Subcutaneous abdominal adipose tissue (tissue), 5 donors: ENCODE data around the gene QDPR.

Experiments used
- H3K27ac ChIP-seq: one replicate; pipeline ENCODE4 v1.7.0; 2013; ENCODE audit warnings: low read depth, mild to moderate bottlenecking, inconsistent platforms, low read length, moderate library complexity
- H3K27me3 ChIP-seq, 5 donors: one replicate each; pipeline ENCODE4 v1.7.0; 2013; ENCODE audit warnings: low read length in 5 of 5, inconsistent platforms in 1 of 5; ENCODE audit not compliant: control insufficient read depth in 5 of 5, insufficient read depth in 4 of 5
- H3K36me3 ChIP-seq, 5 donors: one replicate each; pipeline ENCODE4 v1.7.0; 2013; ENCODE audit warnings: low read length in 5 of 5; ENCODE audit not compliant: control insufficient read depth in 5 of 5, insufficient read depth in 5 of 5
- H3K4me1 ChIP-seq, 5 donors: one replicate each; pipeline ENCODE4 v1.7.0; 2013; ENCODE audit warnings: low read length in 5 of 5, mild to moderate bottlenecking in 3 of 5, moderate library complexity in 1 of 5; ENCODE audit not compliant: control insufficient read depth in 5 of 5, insufficient read depth in 5 of 5
- H3K4me3 ChIP-seq, 5 donors: one replicate each; pipeline ENCODE4 v1.7.0; 2013; ENCODE audit warnings: low read length in 5 of 5, low read depth in 1 of 5
- H3K9ac ChIP-seq, 5 donors: one replicate each; pipeline ENCODE4 v1.7.0; 2013; ENCODE audit warnings: low read length in 5 of 5, mild to moderate bottlenecking in 4 of 5, moderate library complexity in 3 of 5
- H3K9me3 ChIP-seq, 5 donors: one replicate each; pipeline ENCODE4 v1.7.0; 2013; ENCODE audit warnings: low read length in 5 of 5; ENCODE audit not compliant: control insufficient read depth in 5 of 5
- donor health status: healthy.
- donor health status: healthy.
- donor health status: healthy.
- donor health status: healthy.
- donor health status: healthy.

QDPR gene

DNA sequence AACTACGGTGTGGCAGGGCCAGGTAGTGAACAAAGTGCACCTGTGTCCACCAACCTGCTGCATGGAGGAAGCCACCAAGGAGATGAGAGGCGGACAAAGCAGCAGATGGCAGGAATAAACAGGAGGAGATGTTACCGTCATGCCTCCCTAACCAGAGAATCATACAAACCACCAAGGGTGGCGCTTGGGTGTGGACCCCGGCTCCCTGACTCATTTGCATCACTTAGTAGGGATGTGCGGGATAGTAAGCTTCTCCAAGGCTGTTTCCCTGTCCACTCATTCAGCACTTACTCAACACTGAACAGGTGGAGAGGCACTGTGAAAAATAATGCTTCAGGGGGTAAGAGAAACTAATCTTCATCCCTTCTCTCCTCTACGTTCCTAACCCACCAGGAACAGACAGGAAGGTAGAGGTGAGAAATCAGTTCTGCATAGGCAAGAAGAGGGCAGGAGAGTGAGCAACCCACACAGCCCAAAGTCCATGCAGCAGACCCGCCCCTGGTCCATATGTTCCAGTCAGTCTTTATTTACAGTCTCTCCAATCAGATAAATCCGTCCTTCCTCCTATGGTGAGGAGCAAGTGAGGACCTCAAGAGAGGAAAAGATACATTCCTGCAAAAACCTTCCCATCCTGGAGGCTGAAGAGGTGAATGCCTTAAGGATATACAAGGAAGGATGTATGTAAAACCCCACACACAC lies 34.0 kb downstream of the QDPR start:
- Histone ChIP-seq H3K27me3 (no peaks in the 10 kb centered on the region), H3K27ac (no peak overlapping the region), H3K9me3 (peaks cover 0 to 19% (median 5%) of the 10 kb centered on the region in 5 donors)

DNA sequence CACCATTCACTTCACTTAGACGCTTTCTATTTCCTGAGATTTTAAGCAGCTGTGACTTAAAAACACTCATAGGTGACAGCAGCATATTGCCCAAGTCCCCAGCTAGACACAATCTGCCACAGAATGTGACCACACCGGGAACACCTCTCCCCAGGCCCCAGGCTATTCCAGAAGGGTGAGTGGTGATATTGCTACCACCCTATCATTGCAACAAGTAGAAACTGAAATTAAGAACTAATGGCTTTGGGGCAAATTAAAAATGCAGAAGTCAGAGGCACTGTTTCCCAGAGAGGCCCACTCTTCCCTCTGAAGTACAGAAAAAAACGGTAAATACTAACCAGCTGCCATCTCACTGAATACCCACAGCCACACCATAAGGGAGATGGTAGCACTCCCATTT lies 35.0 kb downstream of the QDPR start:
- Histone ChIP-seq H3K27me3 (no peaks in the 10 kb centered on the region), H3K27ac (no peak overlapping the region)

More for the DNA sequence above, 34.0 kb downstream of the QDPR start:
- no peak overlapping the region for H3K9ac ChIP-seq
- H3K4me1 ChIP-seq: no peaks in the 10 kb centered on the region
- no peak overlapping the region for H3K4me3 ChIP-seq
- peaks cover 7 to 21% (median 12%) of the 10 kb centered on the region in 5 donors for H3K36me3 ChIP-seq

DNA sequence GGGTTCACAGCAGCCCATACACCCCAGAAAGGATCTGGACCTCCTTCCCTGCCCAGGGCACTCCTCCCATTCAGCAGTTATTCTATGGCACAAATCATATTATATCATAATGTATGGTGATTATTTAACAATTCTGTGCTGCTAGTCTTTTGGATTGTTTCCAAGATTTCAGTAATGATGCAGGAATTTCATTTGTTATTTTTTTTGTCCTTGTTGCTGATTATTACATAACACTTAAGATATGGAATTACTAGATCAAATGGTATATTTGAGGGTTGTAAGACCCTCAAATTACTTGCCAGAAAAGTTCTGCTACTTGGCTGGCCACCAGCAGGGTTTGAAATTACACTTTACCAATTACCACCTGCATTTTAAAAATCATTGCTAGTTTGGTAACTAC lies 36.4 kb downstream of the QDPR start:
- Histone ChIP-seq H3K27ac (no peak overlapping the region), H3K4me1 (peaks cover 0 to 11% (median 3%) of the 10 kb centered on the region in 5 donors), H3K4me3 (no peak overlapping the region), H3K36me3 (peaks cover 3 to 13% (median 11%) of the 10 kb centered on the region in 5 donors), H3K27me3 (no peaks in the 10 kb centered on the region), H3K9ac (no peak overlapping the region), H3K9me3 (peaks cover 0 to 5% (median 0%) of the 10 kb centered on the region in 5 donors)

More for the DNA sequence above, 35.0 kb downstream of the QDPR start:
- Histone ChIP-seq H3K36me3 (peaks cover 3 to 17% (median 9%) of the 10 kb centered on the region in 5 donors), H3K4me3 (no peak overlapping the region), H3K9me3 (peaks cover 0 to 18% (median 5%) of the 10 kb centered on the region in 5 donors), H3K4me1 (peaks cover 0 to 4% (median 0%) of the 10 kb centered on the region in 5 donors), H3K9ac (peak overlapping the region in 1 of 5 donors; percentile 8)

DNA sequence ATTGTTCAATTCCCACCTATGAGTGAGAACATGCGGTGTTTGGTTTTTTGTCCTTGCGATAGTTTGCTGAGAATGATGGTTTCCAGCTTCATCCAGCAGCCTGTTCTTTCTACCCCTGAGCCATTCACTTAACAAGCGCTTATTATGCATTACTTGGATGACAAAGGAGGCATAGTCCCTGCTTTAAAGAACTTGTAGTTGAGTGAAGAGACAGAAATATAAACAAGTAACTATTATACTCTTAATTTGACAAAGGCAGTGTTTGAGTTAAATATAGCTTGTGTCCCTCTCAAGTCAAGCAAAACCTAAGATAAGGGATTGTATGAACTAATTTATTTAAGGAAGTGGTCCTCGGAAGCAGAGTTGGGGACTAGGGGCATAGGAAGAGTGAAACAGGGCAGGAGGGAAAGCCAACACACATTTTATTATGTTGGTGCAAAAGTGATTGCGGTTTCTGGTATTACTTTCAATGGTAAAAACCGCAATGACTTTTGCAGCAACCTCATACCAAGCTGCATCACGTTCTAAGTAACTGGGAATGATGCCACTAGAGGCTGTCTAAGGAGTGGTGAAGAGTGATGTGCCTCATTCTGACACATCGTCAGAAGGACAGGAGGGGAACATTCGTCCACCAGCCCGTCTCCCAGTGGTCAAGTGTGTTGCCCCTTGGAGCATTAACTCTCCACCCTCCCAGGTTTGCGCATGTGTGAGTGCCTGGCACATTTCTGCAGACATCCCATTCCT lies 41.8 kb downstream of the QDPR start:
- Histone ChIP-seq H3K9me3 (no peaks in the 10 kb centered on the region), H3K27ac (no peak overlapping the region), H3K9ac (no peak overlapping the region), H3K4me1 (peaks cover 0 to 11% (median 3%) of the 10 kb centered on the region in 5 donors), H3K4me3 (no peak overlapping the region), H3K27me3 (no peaks in the 10 kb centered on the region), H3K36me3 (peaks cover 0 to 7% (median 3%) of the 10 kb centered on the region in 5 donors)

DNA sequence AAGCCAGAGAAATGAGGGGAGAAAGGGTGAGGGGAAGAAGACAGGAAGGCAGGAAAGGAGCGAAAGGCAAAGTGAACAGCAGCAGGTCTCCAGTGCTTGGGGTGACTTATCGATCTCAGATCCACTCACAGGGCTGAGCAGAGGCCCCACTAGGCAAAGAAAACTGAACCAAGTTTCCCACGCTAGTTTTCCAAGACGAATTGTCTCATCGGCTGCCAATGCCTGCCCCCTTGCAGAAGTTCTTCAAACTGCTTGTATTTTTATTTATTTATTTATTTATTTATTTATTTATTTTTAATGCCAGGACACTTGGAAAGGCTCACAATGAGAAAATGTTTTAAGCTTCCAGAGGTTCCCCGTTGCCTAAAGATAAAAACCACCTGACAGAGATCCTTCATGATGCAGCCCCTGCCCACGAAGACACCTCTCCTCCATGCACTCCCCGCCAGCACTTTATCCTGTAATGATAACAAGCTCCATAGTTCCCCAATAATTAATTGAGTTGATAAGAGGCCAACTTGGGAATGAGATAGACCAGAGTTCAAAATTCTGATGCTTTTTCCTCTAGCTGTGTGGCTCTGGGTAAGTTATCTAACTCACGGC lies 43.2 kb downstream of the QDPR start:
- Histone ChIP-seq H3K9ac (no peak overlapping the region), H3K36me3 (peaks cover 0 to 5% (median 1%) of the 10 kb centered on the region in 5 donors), H3K9me3 (no peaks in the 10 kb centered on the region), H3K27ac (no peak overlapping the region), H3K27me3 (no peaks in the 10 kb centered on the region), H3K4me1 (peaks cover 0 to 11% (median 3%) of the 10 kb centered on the region in 5 donors), H3K4me3 (no peak overlapping the region)

DNA sequence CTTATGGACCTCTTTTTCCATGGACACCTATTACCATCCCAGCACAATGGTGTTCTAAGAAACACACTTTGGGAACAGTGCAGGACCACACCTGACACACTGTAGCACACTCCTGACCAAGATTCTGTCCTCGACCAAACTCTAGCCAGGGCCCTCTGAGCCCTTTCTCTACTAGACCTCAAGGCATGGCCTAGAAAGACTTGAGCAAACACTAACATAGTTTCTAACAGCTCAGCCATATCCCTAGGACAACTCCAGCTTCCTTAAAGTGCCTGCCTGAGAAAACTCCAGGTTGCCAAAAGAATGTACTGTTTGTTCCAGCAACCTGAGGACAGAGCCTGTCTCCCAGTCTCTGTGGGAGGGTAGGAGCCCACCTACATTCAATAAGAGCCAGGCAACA lies 48.3 kb downstream of the QDPR start:
- Histone ChIP-seq H3K4me3 (no peak overlapping the region), H3K9me3 (peaks cover 0 to 6% (median 0%) of the 10 kb centered on the region in 5 donors), H3K4me1 (peaks cover 0 to 2% (median 0%) of the 10 kb centered on the region in 5 donors), H3K9ac (no peak overlapping the region), H3K27me3 (no peaks in the 10 kb centered on the region), H3K36me3 (peaks cover 0 to 3% (median 1%) of the 10 kb centered on the region in 5 donors), H3K27ac (no peak overlapping the region)

DNA sequence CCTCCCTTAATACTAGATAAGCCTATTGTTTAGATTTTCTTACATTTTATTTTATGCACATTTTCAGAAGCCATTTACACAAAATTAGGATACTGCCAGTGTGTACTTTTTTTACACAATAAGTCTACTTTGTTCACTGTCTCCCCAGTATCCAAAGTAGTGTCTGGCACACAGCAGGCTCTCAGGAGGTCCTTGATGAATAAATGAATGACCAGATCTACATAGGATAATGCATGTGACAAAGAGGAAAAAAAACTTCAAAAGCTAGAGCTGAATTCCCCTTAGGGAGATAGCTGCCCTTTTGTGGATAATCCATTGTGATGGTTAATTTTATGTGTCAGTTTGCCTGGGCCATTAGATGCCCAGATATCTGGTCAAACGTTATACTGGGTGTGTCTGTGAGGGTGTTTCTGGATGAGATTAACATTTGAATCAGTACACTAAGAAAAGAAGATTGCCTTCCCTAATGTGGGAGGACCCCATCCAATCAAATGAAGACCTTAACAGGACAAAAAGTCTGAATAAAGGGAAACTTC lies 61.6 kb downstream of the QDPR start:
- no peak overlapping the region for H3K4me3 ChIP-seq
- peaks cover 0 to 9% (median 0%) of the 10 kb centered on the region in 5 donors for H3K4me1 ChIP-seq
- peak overlapping the region in 1 of 5 donors; percentile 6 for H3K9ac ChIP-seq
- peaks cover 0 to under 1% (median 0%) of the 10 kb centered on the region in 5 donors for H3K36me3 ChIP-seq
- no peaks in the 10 kb centered on the region for H3K27me3 ChIP-seq
- H3K27ac ChIP-seq: no peak overlapping the region
- H3K9me3 ChIP-seq: peaks cover 0 to 4% (median 0%) of the 10 kb centered on the region in 5 donors

DNA sequence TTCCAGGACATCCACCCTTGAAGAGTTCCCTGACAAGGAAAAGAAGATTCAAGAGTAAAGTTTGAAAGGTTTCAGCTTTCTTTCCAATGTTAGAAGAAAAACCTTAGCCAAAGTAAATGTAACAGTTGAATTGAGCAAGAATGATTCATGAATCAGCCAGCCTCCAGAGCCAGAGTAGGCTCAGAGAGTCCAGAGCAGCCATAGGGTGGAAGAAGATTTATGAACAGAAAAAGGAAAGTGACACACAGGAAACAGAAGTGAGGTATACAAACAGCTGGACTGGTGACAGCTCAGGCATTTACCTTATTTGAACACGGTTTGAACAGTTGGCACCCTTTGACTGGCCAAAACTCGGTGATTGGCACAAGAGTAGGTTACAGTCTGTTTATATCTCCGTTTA lies 63.2 kb downstream of the QDPR start:
- Histone ChIP-seq H3K27ac (no peak overlapping the region), H3K4me3 (no peak overlapping the region), H3K27me3 (no peaks in the 10 kb centered on the region), H3K9me3 (no peaks in the 10 kb centered on the region), H3K4me1 (peaks cover 0 to 9% (median 0%) of the 10 kb centered on the region in 5 donors), H3K9ac (no peak overlapping the region), H3K36me3 (no peaks in the 10 kb centered on the region)

DNA sequence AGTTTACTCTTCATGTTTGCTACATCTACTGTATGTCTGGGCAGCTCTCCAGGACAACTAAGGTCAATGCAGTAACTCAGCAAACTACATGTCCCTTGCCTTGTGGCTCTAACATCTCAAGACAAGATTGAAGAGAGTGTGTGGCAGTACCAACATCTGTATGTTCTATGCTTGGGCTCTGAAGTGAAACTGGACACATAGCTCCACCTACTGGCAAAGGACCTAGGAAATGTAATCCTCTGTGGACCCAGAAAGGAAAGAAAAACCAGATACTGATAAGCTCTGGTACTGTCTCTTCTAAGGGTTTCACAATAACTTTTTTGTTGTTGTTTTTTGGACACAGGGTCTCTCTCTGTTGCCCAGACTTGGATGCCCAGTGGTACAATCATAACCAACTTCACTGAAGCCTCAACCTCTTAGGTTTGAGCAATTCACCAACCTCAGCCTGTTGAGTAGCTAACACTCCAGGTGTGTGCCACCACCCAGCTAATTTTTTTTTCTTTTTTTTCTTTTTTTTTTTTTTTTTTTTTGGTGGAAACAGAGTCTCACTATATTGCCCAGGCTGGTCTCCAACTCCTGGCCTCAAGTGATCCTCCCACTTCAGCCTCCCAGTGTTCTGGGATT lies 64.1 kb downstream of the QDPR start:
- Histone ChIP-seq H3K9ac (no peak overlapping the region), H3K9me3 (peaks cover 0 to 1% (median 0%) of the 10 kb centered on the region in 5 donors), H3K27me3 (no peaks in the 10 kb centered on the region), H3K27ac (no peak overlapping the region), H3K4me3 (no peak overlapping the region), H3K36me3 (no peaks in the 10 kb centered on the region), H3K4me1 (peaks cover 0 to 9% (median 0%) of the 10 kb centered on the region in 5 donors)
